Aorta (tissue), 5 donors: ENCODE data around the gene C1RL. TPM values are rescaled to one million over a fixed set of nuclear protein-coding genes. Genes with fewer than 3 reads are reported as not detected.
"Not testable (repeated sequence)": the region's sequence is repeated elsewhere in the genome, so short reads cannot be mapped to it uniquely, and the experiment has no call there.

Source experiments
- ATAC-seq: fragments of 200-7000 bp; cut with Tn5 transposase; one replicate; pipeline ENCODE4 v1.9.1; 2022; ENCODE audit warnings: moderate library complexity; ENCODE audit not compliant: low FRiP score
- DNase-seq, 2 donors: peaks; one replicate each; pipeline ENCODE4 v3.0.0-alpha.2; 2020
- H3K27ac ChIP-seq, 2 donors: one replicate each; pipeline ENCODE4 v1.5.1; 2013; ENCODE audit warnings: low read length in 2 of 2, mild to moderate bottlenecking in 2 of 2, moderate library complexity in 2 of 2, control low read depth in 1 of 2, inconsistent platforms in 1 of 2, low read depth in 1 of 2
- H3K27me3 ChIP-seq, 2 donors: one replicate each; pipeline ENCODE4 v1.6.1; 2013; ENCODE audit warnings: control low read depth in 1 of 2, low read length in 1 of 2, mild to moderate bottlenecking in 1 of 2, moderate library complexity in 1 of 2; ENCODE audit not compliant: insufficient read depth in 2 of 2, control insufficient read depth in 1 of 2
- H3K36me3 ChIP-seq, 2 donors: one replicate each; pipeline ENCODE4 v1.6.1; 2013; ENCODE audit warnings: control low read depth in 1 of 2, low read length in 1 of 2, mild to moderate bottlenecking in 1 of 2; ENCODE audit not compliant: insufficient read depth in 2 of 2, control insufficient read depth in 1 of 2
- H3K4me1 ChIP-seq, 2 donors: one replicate each; pipeline ENCODE4 v1.6.1; 2013; ENCODE audit warnings: low read length in 2 of 2, control low read depth in 1 of 2, mild to moderate bottlenecking in 1 of 2, moderate library complexity in 1 of 2; ENCODE audit not compliant: insufficient read depth in 2 of 2, control insufficient read depth in 1 of 2
- H3K4me3 ChIP-seq, 2 donors: one replicate each; pipeline ENCODE4 v1.5.1; 2013; ENCODE audit warnings: low read length in 2 of 2, control low read depth in 1 of 2, mild to moderate bottlenecking in 1 of 2
- H3K9me3 ChIP-seq: one replicate; pipeline ENCODE4 v1.6.1; 2013; ENCODE audit warnings: mild to moderate bottlenecking, low read length; ENCODE audit not compliant: control insufficient read depth
- WGBS, 2 donors: extraction: QIAGEN DNeasy Blood & Tissue Kit; methylation state at CpG; one replicate each; pipeline ENCODE4 v1.1.7; 2013; 5-methylcytosine and 5-hydroxymethylcytosine counted together
- intact Hi-C, 2 donors: fragments of 100-400 bp; cut with DNase I; formaldehyde crosslinking; loops; one replicate each; pipeline versions ENCODE4 v1.14.2 to v1.15.0; 2022
- polyA plus RNA-seq, 2 donors: library from polyadenylated mRNA; stranded (reverse); fragments of 200-250 nt; gene quantifications; one replicate each; pipeline ENCODE4 v1.2.3, GENCODE V29; 2013
- total RNA-seq, 2 donors: library from RNA; stranded (reverse); fragmentation: NEBNext Ultra II Directional; extraction: Animal tissue kit (Norgen Biotek cat#: 25700); gene quantifications; one replicate each; pipeline ENCODE4 v1.2.1, GENCODE V29; 2021
- donor health status: healthy with polysubstance abuse.
- donor health status: Bipolar disorder and iron deficiency.
- donor health status: DM: no; HTN: no; CAD: no.
- donor health status: DM: no; HTN: no; CAD: no.
- donor health status: DM: yes; HTN: yes; CAD: no.

Gene C1RL
- total and polyA plus RNA-seq, 4 donors: 14.5 to 139 (median 83.6) TPM

DNA sequence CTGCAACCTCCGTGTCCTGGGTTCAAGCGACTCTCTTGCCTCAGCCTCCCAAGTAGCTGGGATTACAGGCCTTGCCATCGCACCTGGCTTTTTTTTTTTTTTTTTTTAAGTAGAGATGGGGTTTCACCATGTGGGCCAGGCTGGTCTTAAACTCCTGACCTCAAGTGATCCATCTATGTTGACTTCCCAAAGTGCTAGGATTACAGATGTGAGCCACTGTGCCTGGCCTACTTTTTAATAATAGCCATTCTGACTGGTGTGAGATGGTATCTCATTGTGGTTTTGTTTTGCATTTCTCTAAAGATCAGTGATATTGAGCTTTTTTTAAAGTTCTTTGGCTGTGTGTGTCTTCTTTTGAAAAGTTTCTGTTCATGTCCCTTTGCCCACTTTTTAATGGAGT is 59.0 kb downstream of the C1RL start:
- ATAC-seq, H3K9me3 ChIP-seq, H3K36me3 ChIP-seq, DNase-seq, H3K27ac ChIP-seq, H3K4me1 ChIP-seq, H3K4me3 ChIP-seq, H3K27me3 ChIP-seq, intact Hi-C loops: not testable (repeated sequence)
- 96% methylated on average over 3 of the region's 3 CpGs for WGBS, 2 donors

DNA sequence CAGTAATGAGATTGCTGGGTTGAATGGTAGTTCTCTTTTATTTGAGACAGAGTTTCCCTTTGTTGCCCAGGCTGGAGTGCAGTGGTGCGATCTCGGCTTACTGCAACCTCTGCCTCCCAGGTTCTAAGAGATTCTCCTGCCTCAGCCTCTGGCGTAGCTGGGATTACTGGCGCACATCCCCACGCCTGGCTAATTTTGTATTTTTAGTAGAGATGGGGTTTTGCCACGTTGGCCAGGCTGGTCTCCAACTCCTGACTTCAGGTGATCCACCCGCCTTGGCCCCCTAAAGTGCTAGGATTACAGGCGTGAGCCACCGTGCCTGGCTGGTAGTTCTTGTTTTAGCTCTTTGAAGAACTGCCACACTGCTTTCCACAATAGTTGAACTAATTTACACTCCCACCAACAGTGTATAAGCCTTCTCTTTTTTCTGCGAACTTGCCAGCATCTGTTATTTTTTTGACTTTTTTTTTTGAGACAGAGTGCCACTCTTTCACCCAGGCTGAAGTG is 59.5 kb downstream of the C1RL start:
- H3K27me3 ChIP-seq, H3K27ac ChIP-seq, H3K36me3 ChIP-seq, H3K4me3 ChIP-seq, H3K9me3 ChIP-seq, ATAC-seq, H3K4me1 ChIP-seq, intact Hi-C loops, DNase-seq: not testable (repeated sequence)
- WGBS, 2 donors: 81 to 84% methylated on average over 10 of the region's 10 CpGs

- intact Hi-C loops: no loop called here
- WGBS, 2 donors: 63 to 73% methylated on average over 5 of the region's 5 CpGs
- Histone ChIP-seq H3K36me3 (no peaks in the 10 kb centered on the region), H3K4me1 (no peaks in the 10 kb centered on the region), H3K27me3 (no peaks in the 10 kb centered on the region), H3K4me3 (no peak overlapping the region), H3K9me3 (no peaks in the 10 kb centered on the region), H3K27ac (no peak overlapping the region)
- ATAC-seq (no peak), DNase-seq (no peak)
Measured at GRCh38 chr12:7047306-7047705, 61.7 kb downstream of the C1RL start.

- no peaks in the 10 kb centered on the region for H3K4me1 ChIP-seq
- intact Hi-C loops: no loop called here
- H3K27me3 ChIP-seq: no peaks in the 10 kb centered on the region
- no peak overlapping the region for H3K4me3 ChIP-seq
- no peaks in the 10 kb centered on the region for H3K9me3 ChIP-seq
- ATAC-seq (no peak), DNase-seq (no peak)
- no peak overlapping the region for H3K27ac ChIP-seq
- no peaks in the 10 kb centered on the region for H3K36me3 ChIP-seq
- 82 to 83% methylated on average over 5 of the region's 5 CpGs for WGBS, 2 donors
Measured at GRCh38 chr12:7046383-7047105, 62.5 kb downstream of the C1RL start.

GRCh38 chr12:7045913-7046312 is 63.1 kb downstream of the C1RL start:
- DNase-seq: no peak
- WGBS, 2 donors: 86 to 90% methylated on average over 9 of the region's 9 CpGs
- no peaks in the 10 kb centered on the region for H3K9me3 ChIP-seq
- H3K4me1 ChIP-seq: no peaks in the 10 kb centered on the region
- intact Hi-C loops: no loop called here
- no peak for ATAC-seq
- no peaks in the 10 kb centered on the region for H3K27me3 ChIP-seq
- H3K4me3 ChIP-seq: no peak overlapping the region
- no peaks in the 10 kb centered on the region for H3K36me3 ChIP-seq
- H3K27ac ChIP-seq: no peak overlapping the region

Other genes starting within 250 kb of the C1RL start
- gene TPI1, start 241.7 kb downstream of the C1RL start, total RNA-seq: 100 to 1,000 TPM; 317 TPM
- 100 to 1,000 TPM; 310 to 314 TPM for gene TPI1, start 241.7 kb downstream of the C1RL start, polyA plus RNA-seq
- gene SPSB2, start 235.9 kb downstream of the C1RL start, total RNA-seq: 10 to 100 TPM in 1 of 2 donors, 1 to 10 TPM in 1; 4.2 to 10.2 TPM
- 10 to 100 TPM; 11.1 to 14.3 TPM for gene SPSB2, start 235.9 kb downstream of the C1RL start, polyA plus RNA-seq
- 10 to 100 TPM in 1 of 2 donors, 1 to 10 TPM in 1; 5.3 to 11.2 TPM for gene LRRC23, start 204.4 kb downstream of the C1RL start, total RNA-seq
- gene LRRC23, start 204.4 kb downstream of the C1RL start, polyA plus RNA-seq: 10 to 100 TPM; 16.8 to 20.8 TPM
- gene ENO2, start 194.6 kb downstream of the C1RL start, total RNA-seq: 10 to 100 TPM; 59.0 to 79.5 TPM
- gene ENO2, start 194.6 kb downstream of the C1RL start, polyA plus RNA-seq: 100 to 1,000 TPM in 1 of 2 donors, 10 to 100 TPM in 1; 14.7 to 116 TPM
- gene ATN1, start 181.3 kb downstream of the C1RL start, total RNA-seq: 100 to 1,000 TPM; 138 to 146 TPM
- gene ATN1, start 181.3 kb downstream of the C1RL start, polyA plus RNA-seq: 100 to 1,000 TPM in 1 of 2 donors, 10 to 100 TPM in 1; 22.7 to 149 TPM
- gene RNU7-1, start 165.4 kb downstream of the C1RL start, total RNA-seq: not detected
- not detected for gene RNU7-1, start 165.4 kb downstream of the C1RL start, polyA plus RNA-seq
- 100 to 1,000 TPM; 197 to 233 TPM for gene C12orf57, start 165.2 kb downstream of the C1RL start, total RNA-seq
- gene C12orf57, start 165.2 kb downstream of the C1RL start, polyA plus RNA-seq: 1,000 to 10,000 TPM in 1 of 2 donors, 100 to 1,000 TPM in 1; 849 to 1,017 TPM
- gene PTPN6, start 157.9 kb downstream of the C1RL start, total RNA-seq: 10 to 100 TPM; 29.8 to 42.3 TPM
- gene PTPN6, start 157.9 kb downstream of the C1RL start, polyA plus RNA-seq: 10 to 100 TPM; 10.1 to 25.7 TPM
- gene PHB2, start 138.6 kb downstream of the C1RL start, total RNA-seq: 100 to 1,000 TPM in 1 of 2 donors, 10 to 100 TPM in 1; 97.9 to 117 TPM
- gene PHB2, start 138.6 kb downstream of the C1RL start, polyA plus RNA-seq: 100 to 1,000 TPM; 105 to 139 TPM
- 10 to 100 TPM; 30.2 to 31.6 TPM for gene EMG1, start 138.3 kb downstream of the C1RL start, total RNA-seq
- gene EMG1, start 138.3 kb downstream of the C1RL start, polyA plus RNA-seq: 10 to 100 TPM; 15.4 to 24.4 TPM
- gene LPCAT3, start 90.7 kb downstream of the C1RL start, total RNA-seq: 10 to 100 TPM; 28.8 to 33.2 TPM
- 10 to 100 TPM; 10.1 to 27.3 TPM for gene LPCAT3, start 90.7 kb downstream of the C1RL start, polyA plus RNA-seq
- gene C1S, start 48.5 kb downstream of the C1RL start, total RNA-seq: 1,000 to 10,000 TPM in 1 of 2 donors, 100 to 1,000 TPM in 1; 490 to 1,087 TPM
- gene C1S, start 48.5 kb downstream of the C1RL start, polyA plus RNA-seq: 100 to 1,000 TPM; 141 to 687 TPM
- 1,000 to 10,000 TPM in 1 of 2 donors, 100 to 1,000 TPM in 1; 769 to 1,570 TPM for gene C1R, start 16.8 kb downstream of the C1RL start, total RNA-seq
- 1,000 to 10,000 TPM in 1 of 2 donors, 100 to 1,000 TPM in 1; 148 to 1,159 TPM for gene C1R, start 16.8 kb downstream of the C1RL start, polyA plus RNA-seq
- 10 to 100 TPM in 1 of 2 donors, 1 to 10 TPM in 1; 6.3 to 13.4 TPM for gene RBP5, start 19.7 kb upstream of the C1RL start, total RNA-seq
- 1 to 10 TPM in 1 of 2 donors, not detected in 1; 1.1 TPM for gene RBP5, start 19.7 kb upstream of the C1RL start, polyA plus RNA-seq
- gene CLSTN3, start 21.2 kb upstream of the C1RL start, total RNA-seq: 10 to 100 TPM; 34.2 to 77.2 TPM
- gene CLSTN3, start 21.2 kb upstream of the C1RL start, polyA plus RNA-seq: 10 to 100 TPM; 12.4 to 15.4 TPM
- 10 to 100 TPM; 37.9 to 45.6 TPM for gene PEX5, start 80.5 kb upstream of the C1RL start, total RNA-seq
- 10 to 100 TPM; 25.5 to 29.7 TPM for gene PEX5, start 80.5 kb upstream of the C1RL start, polyA plus RNA-seq
- gene ACSM4, start 194.9 kb upstream of the C1RL start, total RNA-seq: not detected
- not detected for gene ACSM4, start 194.9 kb upstream of the C1RL start, polyA plus RNA-seq